Activated effector memory CD4-positive, alpha-beta T cell treated with Interleukin-2 at 50 U/mL for 16 hours (primary cell): ENCODE measurements around the gene SERTAD2.

Experiments
- DNase-seq: peaks from one replicate; pipeline ENCODE4 v3.0.0-alpha.2; 2020

Gene SERTAD2

DNA sequence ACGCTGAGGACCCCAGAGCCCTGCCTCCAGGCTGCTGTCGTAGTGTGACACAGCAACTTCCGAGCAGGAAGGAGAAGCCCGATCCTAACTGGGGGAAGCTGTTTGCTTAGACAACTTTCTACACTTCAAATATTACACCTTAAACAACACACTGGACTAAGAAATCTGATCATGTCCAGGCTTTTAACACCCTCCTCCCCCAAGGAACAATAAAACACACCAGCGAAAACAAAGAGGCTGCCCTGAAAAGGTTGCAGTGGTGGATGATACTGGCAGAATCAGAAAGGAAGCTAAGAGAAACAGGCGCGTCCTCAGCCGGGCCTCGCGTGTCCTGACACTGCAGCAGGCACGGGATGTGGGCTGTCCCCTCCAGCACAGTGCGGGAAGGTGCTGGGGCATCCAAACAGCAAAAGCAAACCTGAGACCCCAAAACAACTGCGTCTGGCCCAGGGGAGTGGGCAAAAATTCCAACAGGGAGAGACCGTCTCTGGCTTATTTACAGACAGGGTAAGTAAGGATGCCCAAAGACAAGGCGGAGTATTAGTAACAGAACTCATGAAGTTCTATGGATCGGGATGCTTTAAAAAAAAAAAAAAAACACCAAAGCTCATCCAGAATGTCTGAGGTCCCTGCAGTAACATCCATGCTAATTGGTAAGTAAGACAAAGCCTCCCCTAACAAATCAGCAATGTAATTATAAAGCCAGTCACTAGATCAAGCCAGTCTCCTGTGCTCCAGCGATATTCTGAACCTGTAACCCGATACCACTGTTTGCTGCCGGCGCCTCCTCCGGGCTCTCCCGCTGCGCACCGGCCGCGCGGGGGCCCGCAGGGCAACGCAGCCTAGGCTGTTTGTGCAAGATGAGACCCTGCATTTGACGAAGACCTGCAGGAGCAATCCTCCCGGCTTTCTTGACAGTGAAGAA lies 9.0 kb downstream of the SERTAD2 start:
- no peak for DNase-seq

DNA sequence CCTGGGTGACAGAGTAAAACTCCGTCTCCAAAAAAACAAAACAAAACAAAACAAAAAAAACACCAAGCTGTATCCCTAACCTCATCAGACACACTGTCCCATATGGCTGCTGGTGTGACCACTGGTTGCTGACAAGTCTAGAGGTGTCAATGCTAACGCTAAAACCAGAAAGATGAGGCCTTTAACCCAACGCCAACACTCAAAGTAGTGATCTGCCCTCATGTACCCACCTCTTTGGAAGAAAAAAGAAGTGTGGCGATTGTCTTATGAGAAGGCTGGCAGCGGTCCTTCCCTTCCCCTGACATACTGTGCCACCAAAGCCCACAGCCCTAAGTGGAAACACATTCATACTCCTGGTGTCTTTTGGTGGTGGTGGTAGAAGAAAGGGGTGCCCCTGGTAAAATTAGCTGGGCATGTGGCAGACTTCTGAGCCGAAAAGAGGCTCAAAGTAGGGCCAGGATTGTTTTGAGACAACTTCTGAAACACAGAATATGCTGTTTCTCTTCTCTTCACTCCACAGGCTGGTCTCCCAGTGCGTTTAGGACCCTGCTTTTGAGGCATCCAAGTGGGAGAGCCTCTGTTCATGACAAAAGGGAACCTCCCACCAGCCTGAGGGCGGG lies 9.8 kb downstream of the SERTAD2 start:
- DNase-seq, result no peak

DNA sequence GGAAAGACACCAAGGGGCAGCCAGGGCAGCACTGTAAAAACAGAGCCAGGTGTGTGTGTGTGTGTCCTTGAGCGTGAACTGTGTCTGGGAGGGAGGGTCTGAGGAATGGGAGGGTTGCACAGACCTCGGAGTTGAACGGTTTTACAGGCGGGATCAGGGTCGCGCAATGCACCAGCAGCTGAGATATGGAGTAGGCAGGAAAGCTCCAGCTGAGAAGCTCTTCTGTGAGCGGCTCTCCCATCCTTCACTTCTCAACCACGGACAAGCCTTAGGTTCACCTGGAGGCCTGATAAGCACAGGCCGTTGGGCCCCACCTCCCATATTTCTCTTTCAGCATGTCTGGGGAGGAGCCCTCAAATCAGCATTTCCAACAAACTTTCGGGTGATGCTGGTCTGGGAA lies 12.1 kb downstream of the SERTAD2 start:
- no peak for DNase-seq

DNA sequence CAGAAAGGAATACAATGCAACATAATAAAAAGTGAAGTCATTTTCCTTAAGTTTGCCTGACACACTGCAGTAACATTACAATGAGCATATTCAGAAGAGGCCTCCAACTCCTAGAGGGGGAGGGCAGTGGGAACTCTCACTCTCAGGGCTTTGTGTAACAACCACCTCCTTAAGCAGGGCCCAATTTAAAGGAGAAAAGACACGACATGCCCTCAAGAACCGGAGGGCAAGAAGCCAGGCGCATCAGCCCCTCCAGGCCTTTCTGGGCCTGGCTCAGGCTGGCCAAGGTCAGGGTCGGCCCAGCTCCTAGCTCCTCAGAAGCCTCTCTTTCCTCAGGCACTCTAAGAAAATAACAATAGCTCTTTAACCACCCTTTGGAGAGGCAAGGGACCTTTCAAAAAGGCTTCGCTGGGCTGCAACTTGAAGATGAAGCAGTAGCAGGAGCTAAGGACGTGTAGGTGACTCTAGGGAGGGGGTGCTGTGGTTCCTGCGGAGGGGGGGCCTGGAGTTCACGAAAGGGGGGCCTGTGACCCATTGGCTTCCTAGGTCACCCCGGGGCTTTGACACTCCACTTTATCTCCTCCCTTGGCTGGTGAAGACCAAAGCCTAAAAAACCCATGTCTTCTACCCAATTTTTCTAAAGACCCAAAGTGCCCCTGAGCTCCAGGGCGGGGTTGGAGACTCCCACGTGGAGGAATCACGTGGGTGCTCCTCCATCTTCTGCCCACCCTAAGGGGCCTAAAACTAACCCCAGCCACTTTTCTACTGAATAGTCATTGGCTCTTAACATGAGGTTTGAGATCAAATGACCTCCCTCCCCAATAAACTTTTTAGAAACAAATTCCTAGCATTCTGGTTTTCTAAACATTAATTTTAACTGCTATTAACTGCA lies 13.3 kb downstream of the SERTAD2 start:
- DNase-seq, result no peak

DNA sequence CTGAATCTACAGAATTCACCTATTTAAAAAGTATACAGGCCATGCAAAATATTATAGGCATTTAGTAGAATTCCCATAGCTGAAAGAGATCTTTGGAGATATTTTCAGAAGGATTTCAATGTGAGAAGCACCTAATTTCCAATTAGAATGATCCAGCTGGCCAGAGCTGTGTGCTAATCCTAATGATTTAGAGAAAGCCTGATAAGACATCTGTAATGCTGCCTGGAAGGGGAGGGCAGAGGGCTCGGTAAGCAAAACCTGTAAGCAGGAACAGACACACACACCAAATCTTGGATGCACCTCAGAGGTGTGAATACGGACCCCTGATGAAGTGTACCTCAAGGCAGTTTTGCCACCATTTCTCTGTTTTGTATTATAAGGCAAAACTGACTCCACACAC lies 14.0 kb downstream of the SERTAD2 start:
- no peak for DNase-seq

DNA sequence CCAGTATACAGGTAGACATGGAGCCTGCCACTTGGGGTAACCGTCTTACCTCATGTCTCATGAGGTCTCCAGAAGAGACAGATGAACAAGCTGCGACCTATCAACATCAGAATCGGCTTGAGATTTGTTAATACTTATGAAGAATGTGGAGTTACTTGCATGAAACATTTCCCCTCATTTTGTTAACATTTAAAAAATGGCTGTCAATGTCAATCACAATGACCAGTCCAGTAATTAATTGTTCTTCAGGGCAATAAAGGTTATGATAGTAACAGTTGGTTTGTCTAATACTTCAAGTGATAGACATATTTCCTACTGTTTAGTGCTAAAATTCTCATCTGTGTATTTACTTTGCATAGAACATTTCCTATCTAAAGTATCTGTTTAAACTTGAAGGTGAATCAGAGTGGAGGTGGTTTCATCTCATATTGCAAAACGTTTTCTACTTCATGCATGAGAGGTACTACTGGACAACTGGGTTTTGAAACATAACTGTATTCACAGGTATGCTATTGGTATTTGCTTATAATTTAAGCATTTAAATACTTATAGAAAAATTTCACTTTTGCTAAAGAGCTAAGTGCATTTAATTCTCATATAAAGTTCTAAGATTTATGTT lies 15.1 kb downstream of the SERTAD2 start:
- no peak for DNase-seq

DNA sequence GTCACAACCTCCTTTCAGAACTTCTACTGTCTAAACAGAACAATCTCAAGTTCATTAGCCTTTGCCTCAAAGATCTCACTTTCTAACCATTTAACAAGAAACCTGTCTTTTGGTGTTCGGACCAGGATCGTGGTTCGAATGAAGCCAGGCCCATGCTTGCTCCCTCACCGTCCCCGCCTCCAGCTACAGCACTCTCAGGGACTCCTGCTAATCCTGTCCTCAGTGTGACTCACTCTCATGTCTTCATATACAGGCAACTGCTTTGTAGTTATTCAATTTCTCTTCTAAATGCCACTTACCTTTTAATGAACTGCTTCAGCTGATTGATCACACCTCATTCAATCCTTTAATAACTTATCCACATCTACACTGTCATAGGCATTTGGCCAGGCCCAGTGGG lies 15.8 kb downstream of the SERTAD2 start:
- DNase-seq, result no peak

DNA sequence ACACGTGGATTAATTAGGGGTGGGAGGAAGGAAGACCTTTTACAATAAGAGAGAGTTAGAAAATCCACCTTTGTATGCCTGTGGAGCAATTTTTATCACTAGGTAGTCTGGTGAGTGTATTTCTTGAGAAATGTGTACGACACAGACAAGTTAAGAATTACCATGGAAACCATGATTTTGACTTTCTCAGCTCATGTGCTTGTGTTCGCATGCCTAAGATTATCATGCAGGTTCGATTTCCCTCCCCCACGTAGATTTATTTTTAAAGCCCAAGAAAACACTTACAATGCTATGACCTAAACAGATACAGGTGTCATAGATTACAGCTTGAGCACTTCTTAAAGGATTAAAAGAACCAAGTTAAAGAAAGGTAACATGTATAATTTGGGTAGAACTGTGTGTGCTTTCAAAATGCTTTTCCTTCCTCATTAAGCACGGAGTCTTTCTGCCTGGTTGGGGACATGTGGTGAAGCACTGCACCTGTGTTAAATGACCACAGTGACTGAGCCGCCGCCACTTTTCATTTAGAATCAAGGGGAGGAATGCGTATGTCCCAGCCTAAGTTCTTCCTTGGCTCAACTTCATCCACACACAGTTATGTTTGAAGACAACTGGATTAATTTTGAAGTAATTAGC lies 16.6 kb downstream of the SERTAD2 start:
- DNase-seq, result no peak

DNA sequence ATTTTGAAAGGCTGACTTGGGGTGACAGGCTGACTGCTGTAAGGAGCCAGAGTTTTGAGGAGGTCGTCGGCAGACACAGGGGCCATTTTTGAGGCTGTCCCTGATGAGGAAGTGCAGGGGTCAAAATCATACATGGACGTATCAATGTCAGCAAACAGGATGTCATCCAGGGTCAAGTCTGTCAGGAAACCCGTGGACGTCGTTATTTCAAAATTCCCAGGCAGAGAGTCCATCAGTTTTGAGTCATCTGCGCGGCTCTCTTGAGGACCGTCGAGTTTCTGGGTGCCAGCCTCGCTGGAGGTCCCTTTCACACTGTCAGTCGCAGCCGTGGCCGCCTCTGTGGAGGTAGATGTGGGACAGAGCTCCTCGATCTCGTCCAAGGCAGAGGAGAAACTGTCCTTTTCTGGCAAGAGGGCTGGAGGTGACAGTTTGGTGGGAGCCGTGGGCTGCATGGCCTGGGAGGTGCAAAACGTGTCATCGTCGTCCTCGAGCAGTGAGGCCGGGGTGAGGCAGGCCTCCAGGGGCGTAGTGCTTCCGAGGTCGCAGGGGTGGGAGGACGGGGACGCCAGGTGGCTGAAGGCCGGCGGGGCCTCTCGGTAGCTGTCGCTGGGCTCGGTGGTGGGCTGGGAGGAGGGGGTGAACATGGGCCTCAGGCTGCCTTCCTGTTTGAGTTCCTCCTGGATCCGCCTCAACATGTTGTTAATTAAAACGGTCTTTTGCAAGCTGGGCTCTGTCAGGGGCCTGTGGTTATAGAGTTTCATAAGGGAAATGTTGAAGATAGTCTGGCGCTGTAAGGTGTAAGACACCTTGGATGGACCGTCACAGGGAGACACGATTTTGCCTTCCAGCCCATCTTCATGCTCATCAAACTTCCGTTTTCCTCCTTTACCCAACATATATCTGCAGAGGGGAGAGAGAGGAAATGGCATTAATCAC lies 17.5 kb downstream of the SERTAD2 start:
- no peak for DNase-seq

DNA sequence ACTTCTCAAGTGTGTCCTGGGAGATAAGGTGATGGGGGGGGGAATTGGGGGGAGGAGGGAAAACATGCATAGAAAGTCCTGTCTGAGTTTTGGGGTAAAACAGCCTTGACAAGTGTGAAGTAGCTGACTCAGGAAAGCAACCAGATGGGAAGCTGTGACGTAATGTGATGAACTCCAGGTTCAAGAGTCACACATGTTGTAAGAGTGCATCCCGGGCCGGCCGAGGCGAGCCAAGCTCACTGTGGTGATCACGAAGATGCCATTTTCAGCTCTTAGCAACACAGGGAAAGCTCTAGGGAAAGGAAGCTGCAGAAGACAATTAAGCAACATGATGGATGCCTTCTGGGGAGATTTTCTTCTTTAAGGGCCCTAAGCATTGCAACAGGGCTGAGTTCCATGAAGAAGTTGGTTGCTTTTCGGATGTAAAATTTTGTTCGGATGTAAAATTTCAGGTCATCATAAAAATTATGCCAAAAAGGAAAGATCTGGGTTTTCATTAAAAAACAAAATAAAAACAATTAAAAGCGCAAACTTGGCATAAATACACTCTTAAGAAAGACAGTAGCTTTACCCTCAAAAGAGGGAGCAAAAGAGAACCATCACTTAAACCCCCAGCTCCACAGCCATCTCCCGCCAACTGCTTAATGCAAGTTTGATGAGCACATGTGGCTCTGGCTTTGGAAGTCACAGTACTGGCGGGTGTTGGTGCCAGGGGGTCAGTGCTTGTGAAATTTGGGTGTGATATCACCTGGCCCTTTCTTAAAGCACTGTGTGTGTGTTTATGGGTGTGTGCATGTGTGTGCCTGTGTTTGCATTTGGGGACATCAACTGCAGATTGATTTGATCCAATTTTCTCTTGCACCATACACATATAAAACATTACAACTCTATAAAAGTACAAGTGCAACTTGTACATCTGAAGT lies 19.1 kb downstream of the SERTAD2 start:
- DNase-seq, result no peak

DNA sequence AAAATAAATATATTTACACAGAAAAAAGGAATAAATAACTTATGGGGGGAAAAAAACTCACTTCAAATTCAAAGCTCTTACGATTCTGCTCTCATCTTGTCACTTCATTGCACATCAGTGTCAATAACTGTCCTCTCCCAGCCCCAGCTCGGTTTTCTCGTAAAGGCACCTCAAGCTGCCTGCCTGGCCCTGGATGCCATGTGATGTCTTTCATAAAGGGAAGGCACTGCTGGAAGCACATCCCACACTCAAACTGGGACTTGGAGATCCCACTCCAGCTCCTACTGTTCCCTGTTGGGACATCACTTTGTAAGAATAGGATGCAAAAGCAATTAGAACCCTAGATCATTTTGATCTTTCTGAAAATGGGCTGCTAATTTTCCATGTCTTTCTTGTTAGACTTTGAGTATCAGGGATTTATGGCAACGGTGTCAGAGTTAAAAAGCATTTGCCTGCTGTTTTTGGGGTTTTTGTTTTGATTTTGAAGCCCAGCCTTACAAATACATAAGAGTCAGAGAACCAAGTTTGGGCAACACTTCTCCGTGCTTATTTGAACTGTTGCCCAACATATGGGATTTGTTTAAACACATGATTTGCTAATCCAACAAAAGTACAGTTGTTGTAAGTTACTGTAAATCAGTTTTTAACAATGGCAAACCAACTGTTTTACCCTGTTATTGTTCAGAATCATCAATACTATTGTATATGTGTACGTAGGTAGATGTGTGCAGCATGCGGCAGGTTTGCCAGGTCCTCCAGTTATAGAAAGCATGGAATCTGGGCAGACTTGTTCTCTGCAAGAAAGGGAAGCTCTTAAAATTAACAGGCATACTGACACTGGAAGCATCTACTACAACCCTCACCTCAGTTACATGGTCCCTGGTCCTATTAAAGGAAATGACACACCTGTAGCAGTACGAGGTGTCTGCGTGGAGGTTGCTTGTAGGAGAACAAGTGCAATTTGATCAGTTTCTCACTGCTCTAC lies 20.6 kb downstream of the SERTAD2 start:
- DNase-seq, result no peak

DNA sequence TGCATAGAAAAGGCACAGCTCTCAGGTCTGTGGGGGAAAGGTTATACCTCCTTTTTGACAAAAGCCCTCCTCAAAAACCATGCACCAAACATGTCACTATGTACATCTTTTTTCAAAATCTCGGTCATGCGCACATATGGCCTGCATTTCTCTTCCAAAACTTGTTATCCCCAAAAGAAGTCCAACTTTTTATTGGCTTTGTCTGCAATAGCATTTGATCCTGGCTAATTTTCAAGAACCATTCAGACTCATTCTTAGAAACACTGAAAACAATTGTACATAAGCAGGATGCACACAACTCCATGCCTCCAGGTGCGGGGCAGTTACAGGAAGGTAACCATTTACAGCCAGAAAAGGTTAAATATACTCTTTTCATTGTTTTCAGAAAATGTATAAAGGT lies 21.9 kb downstream of the SERTAD2 start:
- no peak for DNase-seq

DNA sequence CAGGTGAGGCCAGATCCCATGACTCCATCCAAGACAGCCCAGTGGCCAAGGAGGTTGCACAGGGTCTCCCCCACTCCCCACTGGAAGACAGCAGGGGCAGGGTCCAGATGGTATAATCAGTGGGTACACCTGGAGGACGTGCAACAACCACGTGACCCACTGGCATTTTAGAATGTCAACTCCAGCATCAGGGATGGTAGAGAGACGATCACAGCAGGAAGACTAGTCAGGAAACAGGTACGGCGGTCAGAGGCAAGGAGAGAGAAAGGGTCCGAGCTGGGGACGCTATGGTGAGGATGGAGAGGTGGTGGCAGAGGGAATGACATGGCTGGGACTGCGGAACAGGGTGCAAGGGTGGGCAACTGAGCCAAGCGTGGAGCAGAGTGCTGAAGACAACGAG lies 23.0 kb downstream of the SERTAD2 start:
- no peak for DNase-seq

DNA sequence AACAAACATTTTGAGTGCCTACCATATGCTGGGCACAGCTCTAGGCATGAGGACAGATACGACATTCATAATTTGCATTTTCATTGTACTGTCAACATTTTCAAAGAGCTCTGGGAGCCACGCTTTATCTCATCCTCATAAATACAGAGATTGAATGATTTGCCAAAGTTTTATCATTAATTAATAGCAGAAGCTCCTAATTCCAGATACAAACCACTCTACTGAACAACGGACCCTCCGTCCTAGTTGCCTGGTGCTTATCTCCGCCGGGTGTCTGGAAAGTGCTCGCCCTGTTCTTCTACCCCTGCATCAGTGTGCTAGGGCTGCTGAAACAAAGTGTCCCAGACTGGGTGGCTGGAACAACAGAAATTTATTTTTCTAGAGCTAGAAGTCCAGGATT lies 23.8 kb downstream of the SERTAD2 start:
- no peak for DNase-seq

DNA sequence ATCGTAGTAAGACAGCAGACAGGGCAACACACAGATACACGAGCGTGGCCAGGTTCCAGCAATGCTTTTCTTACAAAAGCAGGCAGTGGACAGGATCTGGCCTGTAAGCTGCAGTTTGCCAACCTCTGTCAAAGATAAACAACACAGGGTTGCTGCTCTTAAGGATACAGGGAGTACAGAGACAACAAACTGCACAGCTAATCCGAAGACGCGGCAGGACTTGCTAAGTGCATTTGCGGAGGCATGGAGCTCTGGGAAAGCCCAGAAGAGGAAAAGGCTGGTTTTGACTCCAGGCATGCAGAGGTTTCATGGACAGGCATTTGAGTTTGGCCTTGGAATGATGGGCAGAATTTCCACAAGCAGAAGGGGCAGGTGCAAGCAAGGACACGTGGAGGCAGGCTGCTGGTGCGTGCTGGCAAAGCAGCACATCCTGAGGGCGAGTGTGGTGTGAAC lies 24.4 kb downstream of the SERTAD2 start:
- no peak for DNase-seq

DNA sequence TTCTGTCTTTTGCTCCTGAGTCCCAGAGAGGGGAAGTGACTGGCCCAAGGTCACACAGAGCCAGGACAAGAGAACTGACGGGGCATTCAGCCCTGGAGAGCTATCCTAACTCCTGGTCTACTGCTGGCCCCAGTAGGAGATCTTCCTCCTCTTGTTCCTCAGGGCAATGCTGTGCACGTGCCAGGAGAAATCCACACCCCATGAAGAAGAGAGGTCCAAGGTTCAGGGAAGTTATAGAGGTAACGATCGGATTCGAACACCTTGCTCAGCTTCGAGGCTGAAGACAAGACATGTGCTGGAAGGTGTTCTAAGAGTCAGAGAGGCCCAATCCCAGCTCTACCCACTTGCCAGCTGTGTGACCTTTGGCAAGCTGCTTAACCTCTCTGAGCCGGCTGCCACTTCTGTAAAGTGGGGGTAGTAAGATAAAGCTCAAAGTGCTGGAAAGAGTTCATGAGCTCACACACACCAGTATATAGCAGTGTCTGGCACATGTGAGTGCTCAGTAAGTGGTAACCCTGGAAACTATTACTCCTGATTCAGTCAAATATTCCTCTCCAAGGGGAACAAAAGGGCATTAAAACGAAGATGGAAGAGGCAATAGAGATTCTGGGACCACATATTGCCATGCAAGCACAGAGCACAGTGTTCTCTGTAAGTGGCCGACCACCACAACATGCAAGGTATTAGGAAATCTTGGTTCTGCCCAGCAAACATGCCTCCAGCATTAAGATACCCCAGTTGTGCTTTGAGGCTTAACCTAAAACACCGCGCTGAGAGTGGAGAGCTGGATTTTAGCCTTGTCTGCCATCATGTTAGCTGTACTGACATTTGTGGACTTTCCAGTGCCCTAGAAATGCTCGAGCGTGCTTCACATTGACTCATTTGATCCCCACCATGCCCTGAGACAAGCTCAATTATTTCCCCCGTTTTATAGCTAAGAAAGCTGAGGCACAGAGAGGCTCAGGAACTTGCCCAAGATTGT lies 25.6 kb downstream of the SERTAD2 start:
- no peak for DNase-seq

DNA sequence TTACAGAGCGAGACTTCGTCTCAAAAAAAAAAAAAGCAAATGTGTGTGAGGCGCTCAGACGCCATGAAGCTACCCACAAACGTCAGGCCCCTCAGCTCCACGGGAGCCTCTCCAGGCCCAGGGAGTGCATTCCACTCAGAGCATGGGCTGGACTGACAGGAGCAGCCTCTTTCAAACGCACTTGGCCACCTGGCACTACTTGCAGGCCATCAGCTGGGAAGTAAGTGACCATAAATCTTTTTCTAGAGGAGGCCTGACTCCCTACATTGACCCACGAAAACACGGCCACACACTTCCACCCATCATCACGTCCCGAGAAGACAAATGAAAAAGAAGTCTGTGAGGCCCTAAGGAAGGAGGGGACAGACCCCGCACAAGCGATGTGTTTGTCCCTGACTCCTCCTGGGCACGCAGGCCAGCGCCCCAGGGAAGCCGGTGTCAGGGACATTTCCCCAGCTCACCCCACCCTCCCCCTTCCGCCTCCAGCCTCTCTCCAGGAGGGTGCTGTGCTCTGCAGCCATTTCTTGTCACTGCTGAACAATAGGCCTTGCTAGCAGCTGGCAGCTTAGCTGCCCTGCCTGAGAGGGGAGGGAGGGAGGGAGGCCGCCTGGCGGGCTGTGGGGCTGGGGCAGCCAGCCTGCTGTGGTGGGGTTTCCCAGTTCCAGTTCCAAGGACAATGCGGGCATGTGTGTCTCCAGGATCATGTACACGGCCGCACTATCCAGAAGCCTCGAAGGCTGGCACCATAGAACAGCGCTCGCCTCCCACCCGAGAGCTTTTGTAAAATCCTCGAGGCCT lies 26.6 kb downstream of the SERTAD2 start:
- no peak for DNase-seq
